HepG2 (cell line): ENCODE measurements around the gene MC1R. TPM values are rescaled to one million over a fixed set of nuclear protein-coding genes. Genes with fewer than 3 reads are reported as not detected.

Experiments
- ATAC-seq: fragments of 200-7000 bp; cut with Tn5 transposase; 3 replicates; pipeline ENCODE4 v1.9.1; 2020; ENCODE audit warnings: mild to moderate bottlenecking, moderate library complexity
- BruUV-seq: library from RNA; stranded (reverse); fragments of 400-500 nt; replicated peaks from 2 replicates; lab custom pipeline; 2021; lab: Mats Ljungman, UMichigan
- CTCF ChIA-PET: fragments of 300-600 bp; formaldehyde crosslinking; extraction: SDS; loops from one replicate; lab custom pipeline; 2021; ENCODE audit warnings: low total read pairs, inconsistent platforms, low intra/inter-chr PET ratio; lab: Yijun Ruan, JAX
- POLR2A ChIA-PET: fragments of 350-600 bp; sonication (Branson Sonifier 250); formaldehyde crosslinking; loops from one replicate; lab custom pipeline; 2020; ENCODE audit warnings: antibody characterized with exemption, inconsistent platforms; lab: Yijun Ruan, JAX
- DNase-seq: peaks from one replicate; pipeline ENCODE4 v3.0.0-alpha.2; 2015; ENCODE audit warnings: low spot score
- FAIRE-seq: peaks from 3 replicates; lab custom pipeline; 2011; peaks lifted over from hg19 to GRCh38; lab: Jason Lieb, UNC
- H2AFZ ChIP-seq: one replicate; pipeline ENCODE4 v1.6.1; 2011; ENCODE audit warnings: low read length, inconsistent platforms
- H3K27ac ChIP-seq: fragments of 300-600 bp; 3 replicates; pipeline ENCODE4 v1.8.0; 2011; ENCODE audit warnings: mixed run types, mild to moderate bottlenecking, mixed read lengths, low read length, inconsistent platforms; ENCODE audit not compliant: insufficient read depth; ENCODE audit errors: extremely low read length
- H3K27me3 ChIP-seq, 2 experiments: fragments of 200-600 bp in 1 of 2; 2 replicates in 1 of 2; 3 replicates in 1 of 2; pipeline versions ENCODE4 v1.6.0 to v1.8.0; 2011; ENCODE audit warnings: low read length in 2 of 2, mild to moderate bottlenecking in 2 of 2, moderate library complexity in 2 of 2, inconsistent platforms in 1 of 2; ENCODE audit not compliant: insufficient read depth in 2 of 2, control insufficient read depth in 1 of 2
- H3K36me3 ChIP-seq, 2 experiments: fragments of 200-600 bp in 1 of 2; replicated peaks in 1 of 2; 2 replicates in 1 of 2; 3 replicates in 1 of 2; pipeline versions ENCODE4 v1.5.1 to v1.8.0; 2011; ENCODE audit warnings: low read length in 2 of 2, inconsistent platforms in 1 of 2; ENCODE audit not compliant: insufficient read depth in 2 of 2, control insufficient read depth in 1 of 2
- H3K4me1 ChIP-seq: 2 replicates; pipeline ENCODE4 v1.5.1; 2012; ENCODE audit warnings: low read length, inconsistent platforms; ENCODE audit not compliant: insufficient read depth
- H3K4me2 ChIP-seq: 2 replicates; pipeline ENCODE4 v1.6.0; 2011; ENCODE audit warnings: low read depth, low read length, inconsistent platforms
- H3K4me3 ChIP-seq, 3 experiments: fragments of 200-600 bp in 1 of 3; sonication (generic), shearing (Covaris generic) in 1 of 3; replicated peaks in 1 of 3; 2 replicates each; pipeline ENCODE4 v1.5.1; 2011 to 2016; ENCODE audit warnings: low read length in 3 of 3, inconsistent platforms in 2 of 3, low read depth in 2 of 3, mild to moderate bottlenecking in 2 of 3, control low read depth in 1 of 3, mixed read lengths in 1 of 3; ENCODE audit not compliant: insufficient read depth in 1 of 3
- H3K79me2 ChIP-seq: one replicate; pipeline ENCODE4 v1.6.1; 2011; ENCODE audit warnings: low read length, inconsistent platforms; ENCODE audit not compliant: insufficient read depth
- H3K9ac ChIP-seq: 2 replicates; pipeline ENCODE4 v1.6.0; 2011; ENCODE audit warnings: mild to moderate bottlenecking, low read depth, low read length, inconsistent platforms; ENCODE audit not compliant: insufficient read depth
- H3K9me3 ChIP-seq: 2 replicates; pipeline ENCODE4 v1.5.1; 2012; ENCODE audit warnings: mild to moderate bottlenecking, low read length
- H4K20me1 ChIP-seq: 2 replicates; pipeline ENCODE4 v1.6.0; 2011; ENCODE audit warnings: inconsistent platforms, mild to moderate bottlenecking, low read length, moderate library complexity; ENCODE audit not compliant: insufficient read depth
- KDM3A ChIP-seq: IDR thresholded peaks from 2 replicates; pipeline ENCODE4 v1.6.1; 2018; ENCODE audit warnings: low read depth, missing compliant biosample characterization
- MED8 ChIP-seq: sonication (generic); formaldehyde crosslinking; IDR thresholded peaks from 2 replicates; pipeline ENCODE4 v1.8.1; 2023; ENCODE audit warnings: mild to moderate bottlenecking, missing genetic modification reagents; ENCODE audit not compliant: insufficient replicate concordance
- POLR2AphosphoS2 ChIP-seq: IDR thresholded peaks from 2 replicates; pipeline ENCODE4 v1.6.1; 2011; ENCODE audit warnings: low read depth, low read length, improper control_type of control experiment
- TEF ChIP-seq: sonication (generic); formaldehyde crosslinking; IDR thresholded peaks from 2 replicates; pipeline ENCODE4 v1.5.0; 2020; ENCODE audit warnings: missing genetic modification reagents
- ZSCAN20 ChIP-seq: sonication (generic); formaldehyde crosslinking; IDR thresholded peaks from 2 replicates; pipeline ENCODE4 v1.4.0; 2020; ENCODE audit warnings: missing genetic modification reagents, mild to moderate bottlenecking, borderline replicate concordance
- WGBS: methylation state at CpG from one replicate; pipeline ENCODE4 v1.1.6; 2017; ENCODE audit warnings: low lambda C conversion rate; 5-methylcytosine and 5-hydroxymethylcytosine counted together
- in situ Hi-C: cut with HindIII; loops from 2 replicates; pipeline ENCODE4 v1.10.0; 2017; ENCODE audit warnings: low pct_unique_long_range_greater_than_20kb; ENCODE audit not compliant: extremely low pct_ligation_motif_present
- intact Hi-C: fragments of 100-400 bp; cut with micrococcal nuclease; formaldehyde crosslinking; loops from one replicate; pipeline ENCODE4 v1.10.0; 2022; ENCODE audit not compliant: unreplicated experiment
- polyA plus RNA-seq, 8 experiments: library from polyadenylated mRNA; depleted of rRNA in 3 of 8; stranded (reverse) in 7 of 8; unstranded in 1 of 8; fragments of >200 nt; fragmentation: Illumina TruSeq in 4 of 8; extraction: Trizol in 4 of 8; gene quantifications; 2 replicates each; pipeline versions ENCODE4 v1.2.1 to v1.2.3, GENCODE V29; 2011 to 2016; ENCODE audit warnings: low read depth in 4 of 8, missing spikeins in 1 of 8, mixed read lengths in 1 of 8; ENCODE audit not compliant: insufficient read depth in 1 of 8
- total RNA-seq, 5 experiments: library from RNA; depleted of rRNA; stranded (reverse); fragments of >200 nt; fragmentation: Illumina TruSeq; extraction: Trizol; gene quantifications; 2 replicates each; pipeline ENCODE4 v1.2.3, GENCODE V29; 2016; ENCODE audit warnings: low read depth in 1 of 5
- TF ChIP-seq, protein P1 (sequence below): IDR thresholded peaks from 2 replicates; pipeline ENCODE4 v1.6.1; 2016; ENCODE audit warnings: missing biosample characterization, missing genetic modification reagents, low read depth

The MC1R gene
- total and polyA plus RNA-seq, 2 of the 13 experiments (the other 11 are each of a cell fraction or from before 2014, with no cell fraction given): 9.1 to 14.8 TPM

GRCh38 chr16:89903908-89904515 lies 14.7 kb upstream of the MC1R start:
- Histone ChIP-seq H3K9me3 (no peaks in the 10 kb centered on the region), H3K9ac (no peak overlapping the region), H3K27me3 (no peaks in the 10 kb centered on the region), H3K4me2 (no peak overlapping the region), H2AFZ (no peak overlapping the region), H4K20me1 (no peaks in the 10 kb centered on the region), H3K4me3 (no peak overlapping the region), H3K79me2 (no peaks in the 10 kb centered on the region)
- intact Hi-C loops: no loop called here
- no peak for DNase-seq
- CTCF ChIA-PET: no interaction called here
- TF ChIP-seq KDM3A (CRISPR knock-in tag) (no peak), TEF (CRISPR knock-in tag) (no peak), ZSCAN20 (CRISPR knock-in tag) (no peak), MED8 (CRISPR knock-in tag) (no peak), POLR2AphosphoS2 (no peak)
- TF ChIP-seq, protein P1, sequence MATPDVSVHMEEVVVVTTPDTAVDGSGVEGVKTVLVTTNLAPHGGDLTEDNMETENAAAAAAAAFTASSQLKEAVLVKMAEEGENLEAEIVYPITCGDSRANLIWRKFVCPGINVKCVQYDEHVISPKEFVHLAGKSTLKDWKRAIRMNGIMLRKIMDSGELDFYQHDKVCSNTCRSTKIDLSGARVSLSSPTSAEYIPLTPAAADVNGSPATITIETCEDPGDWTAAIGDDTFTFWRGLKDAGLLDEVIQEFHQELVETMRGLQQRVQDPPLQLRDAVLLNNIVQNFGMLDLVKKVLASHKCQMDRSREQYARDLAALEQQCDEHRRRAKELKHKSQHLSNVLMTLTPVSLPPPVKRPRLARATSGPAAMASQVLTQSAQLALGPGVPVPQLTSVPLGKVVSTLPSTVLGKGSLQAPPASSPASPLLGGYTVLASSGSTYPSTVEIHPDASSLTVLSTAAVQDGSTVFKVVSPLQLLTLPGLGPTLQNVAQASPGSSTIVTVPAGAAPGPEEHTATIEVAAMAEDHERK: no peak
- TF ChIP-seq, all 625 proteins: peak for 0
- no peak for FAIRE-seq
- in situ Hi-C loops: no loop called here
- peaks cover 34 to 62% of the 10 kb centered on the region in 2 experiments for H3K36me3 ChIP-seq
- ATAC-seq: no peak; the same call in 1 of the 3 replicates
- no peak overlapping the region for H3K27ac ChIP-seq
- no TSS peak for BruUV-seq
- H3K4me1 ChIP-seq: no peaks in the 10 kb centered on the region
- POLR2A ChIA-PET: interaction anchor here (1.2 to 1.6 kb wide), 2 partner anchors 10 to 18 kb away, joined by 3 read pairs; no protein-coding TSS in a partner anchor
- 95% methylated on average over 18 of the region's 19 CpGs for WGBS
